ENCODE results near the gene PEPD. TPM values are rescaled to one million over a fixed set of nuclear protein-coding genes. Genes with fewer than 3 reads are reported as not detected.

PEPD gene
- 111 to 120 TPM (median 118 TPM) in 5 replicates for total RNA-seq (2022; extraction: Qiagen RNA extraction; ENCODE audit: low read depth)

GRCh38 chr19:33521480-33522370, at the start of gene PEPD:
TSS of gene PEPD (minus strand) at chr19:33521791. CDS start at chr19:33521760, 31 bp downstream.

GRCh38 chr19:33373453-33374235, 147.9 kb downstream of the PEPD start, which contains the start of gene CEBPG:
TSS of gene CEBPG (plus strand) at chr19:33373709. CDS start at chr19:33379240, 5,531 bp downstream.

Other genes starting within 250 kb of the PEPD start
- gene CEBPA, start 219.3 kb downstream of the PEPD start, total RNA-seq (2022; extraction: Qiagen RNA extraction; ENCODE audit: low read depth), result 5.8 to 8.0 TPM (median 7.6 TPM) in 5 replicates
- gene CEBPG, start 148.1 kb downstream of the PEPD start, total RNA-seq (2022; extraction: Qiagen RNA extraction; ENCODE audit: low read depth), result 36.9 to 43.4 TPM (median 39.0 TPM) in 5 replicates
- gene CHST8, start 100.2 kb upstream of the PEPD start, total RNA-seq (2022; extraction: Qiagen RNA extraction; ENCODE audit: low read depth), result 0.05 to 0.13 TPM (median 0.11 TPM) in 4 of 5 replicates, not detected in the other